ENCODE measurements around the gene REX1BD.
A peak's percentile ranks its signal among the peaks of the same experiment; 100 is the strongest.
"Not testable (repeated sequence)": the region's sequence is repeated elsewhere in the genome, so short reads cannot be mapped to it uniquely, and the experiment has no call there.

REX1BD gene

DNA sequence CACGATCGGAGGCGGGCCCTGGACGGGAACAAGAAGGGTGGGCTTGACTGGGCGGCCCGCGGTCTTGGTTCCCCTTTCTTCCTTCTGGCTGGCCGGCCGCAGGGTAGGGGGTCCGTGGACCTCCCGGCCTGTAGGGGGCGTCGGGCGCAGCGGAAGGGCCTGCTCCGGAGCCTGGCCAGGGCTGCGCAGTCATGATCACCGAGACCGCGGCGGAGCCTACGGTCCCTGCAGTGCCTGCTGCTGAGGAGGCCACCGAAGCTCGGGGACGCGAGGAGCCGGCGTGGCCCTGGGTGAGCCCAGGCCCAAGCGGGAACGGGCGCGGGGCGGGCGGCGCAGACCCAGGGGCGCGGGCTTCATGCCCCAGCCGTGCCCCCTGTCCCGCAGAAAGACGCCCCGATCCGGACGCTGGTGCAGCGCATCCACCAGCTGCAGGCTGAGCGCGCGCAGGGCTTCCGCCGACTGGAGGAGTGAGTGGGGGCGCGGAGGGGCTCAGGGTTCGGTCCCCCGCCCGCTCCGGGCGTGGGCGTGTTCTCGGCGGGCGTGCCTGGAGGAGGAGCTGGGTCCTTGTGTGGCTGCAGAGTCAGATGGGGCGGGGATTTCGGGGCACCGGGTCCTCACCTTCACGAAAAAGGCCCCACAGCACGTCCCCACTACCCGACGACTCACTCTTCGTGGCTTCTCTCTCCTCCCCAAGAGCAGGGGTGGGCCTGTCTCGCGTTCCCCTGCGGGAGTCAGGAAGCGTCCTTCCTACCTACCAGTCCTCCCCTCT, at the start of gene REX1BD:
Gene REX1BD (plus strand): TSS at position 188 of the 769 bp plus-strand sequence. CDS start 4 bp downstream, at position 192.
- no peak for DNase-seq

DNA sequence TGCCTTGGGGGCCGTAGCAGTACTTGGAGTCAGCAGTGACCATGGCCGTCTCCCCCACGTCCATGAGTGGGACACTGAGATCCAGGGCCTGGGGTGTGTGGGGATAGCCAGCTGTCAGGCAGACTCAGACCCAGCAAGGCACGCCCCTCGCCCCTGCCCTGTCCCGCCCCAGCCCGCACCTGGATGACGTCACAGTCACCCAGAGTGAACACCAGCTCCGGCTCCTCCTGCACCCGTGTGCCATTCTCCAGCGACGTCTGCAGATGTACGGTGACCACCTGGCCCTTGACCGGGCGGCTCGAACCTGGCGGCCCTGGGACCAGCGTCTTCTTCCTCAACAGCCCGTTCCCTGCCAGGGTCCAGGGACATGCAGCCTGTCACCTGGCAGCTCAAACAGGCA, 49.2 kb upstream of the REX1BD start:
- DNase-seq, result no peak

DNA sequence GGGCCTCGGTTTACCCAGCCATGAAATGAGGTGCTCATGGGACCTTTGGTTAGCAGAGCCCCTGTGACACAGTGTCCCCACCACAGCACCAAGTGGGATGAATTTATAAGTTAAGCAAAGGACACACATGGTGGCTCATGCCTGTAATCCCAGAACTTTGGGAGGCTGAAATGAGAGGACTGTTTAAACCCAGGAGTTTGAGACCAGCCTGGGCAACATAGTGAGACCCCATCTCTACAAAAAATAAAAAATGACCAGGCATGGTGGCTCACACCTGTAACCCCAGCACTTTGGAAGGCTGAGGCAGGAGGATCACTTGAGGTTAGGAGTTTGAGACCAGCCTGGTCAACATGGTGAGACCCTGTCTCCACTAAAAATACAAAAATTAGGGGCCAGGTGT, 48.4 kb upstream of the REX1BD start:
- DNase-seq, result not testable (repeated sequence)

DNA sequence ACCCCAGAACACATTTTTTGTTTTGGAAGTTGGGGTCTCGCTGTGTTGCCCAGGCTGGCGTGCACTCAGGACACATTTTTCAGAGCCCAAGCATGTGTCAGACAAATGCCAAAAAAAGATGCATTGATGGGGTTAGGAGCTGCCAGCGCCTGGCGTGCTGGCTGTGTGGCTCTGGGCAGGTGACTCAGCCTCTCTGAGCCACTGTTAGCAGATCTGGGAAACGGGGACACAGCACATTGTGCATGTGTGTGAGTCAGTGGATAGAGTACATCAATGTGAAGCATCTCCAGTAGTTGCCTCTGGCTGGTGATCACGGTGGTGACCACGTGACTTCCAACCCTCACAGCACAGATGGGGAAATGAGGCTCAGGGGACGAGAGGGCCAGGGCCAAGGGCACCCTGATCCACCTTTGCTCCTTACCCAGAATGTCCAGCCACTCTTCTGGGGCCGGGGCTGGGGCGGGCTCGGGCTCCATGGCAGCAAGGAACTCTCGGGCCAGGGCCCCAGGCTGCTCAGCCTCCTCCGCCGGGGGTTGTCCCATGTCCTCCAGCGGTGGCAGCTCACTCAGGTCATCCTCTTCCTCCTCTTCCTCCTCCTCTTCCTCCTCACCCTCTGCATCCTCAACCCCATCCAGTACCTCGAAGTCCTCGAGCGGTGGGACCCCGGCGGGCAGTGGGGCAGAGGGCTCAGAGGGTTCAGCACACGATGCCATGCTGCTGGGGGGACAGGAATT, 47.2 kb upstream of the REX1BD start:
- no peak for DNase-seq

DNA sequence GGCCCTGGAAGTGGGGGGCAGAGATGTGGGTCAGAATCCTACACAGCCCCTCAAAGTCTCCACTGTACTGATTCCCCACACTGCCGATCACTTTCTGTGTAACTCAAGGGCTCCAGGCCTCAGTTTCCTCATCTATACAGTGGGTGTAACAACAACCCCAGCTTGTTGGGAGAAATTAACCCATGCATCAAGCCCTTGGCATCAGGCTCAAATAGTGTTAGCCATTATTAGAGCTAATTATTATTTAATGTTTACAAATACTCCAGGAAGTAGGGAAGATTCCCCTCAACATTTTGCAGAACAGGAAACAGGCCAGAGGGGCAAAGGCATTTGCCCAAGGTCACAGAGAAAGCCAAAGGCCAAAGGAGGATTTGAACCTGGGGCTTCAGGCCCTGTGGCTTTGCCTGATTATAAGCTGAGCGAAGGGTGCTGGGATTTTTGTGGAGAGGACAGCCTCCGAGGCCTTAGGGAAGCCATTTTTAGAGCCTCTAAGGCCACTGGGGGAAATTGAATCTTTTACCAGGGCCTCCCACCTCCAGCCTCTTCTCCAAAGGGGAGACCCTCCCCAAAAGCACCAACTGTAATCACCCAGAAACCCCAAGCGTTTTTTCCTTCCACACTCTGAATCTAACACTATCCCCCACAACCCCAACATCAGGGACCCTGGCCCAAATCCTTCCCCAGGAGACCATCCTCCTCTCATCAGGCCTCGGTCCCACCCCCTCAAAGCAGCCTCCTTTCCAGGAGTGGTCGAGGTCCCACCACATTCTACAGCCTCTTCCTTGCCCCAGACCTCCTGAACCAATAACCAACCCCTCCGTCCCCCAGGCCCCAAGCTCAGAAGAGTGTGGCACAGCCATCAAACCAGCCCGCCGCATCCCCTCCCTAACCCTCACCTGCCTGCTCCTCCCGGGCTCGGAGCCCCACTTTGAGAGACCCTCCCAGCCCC, 46.3 kb upstream of the REX1BD start:
- no peak for DNase-seq

DNA sequence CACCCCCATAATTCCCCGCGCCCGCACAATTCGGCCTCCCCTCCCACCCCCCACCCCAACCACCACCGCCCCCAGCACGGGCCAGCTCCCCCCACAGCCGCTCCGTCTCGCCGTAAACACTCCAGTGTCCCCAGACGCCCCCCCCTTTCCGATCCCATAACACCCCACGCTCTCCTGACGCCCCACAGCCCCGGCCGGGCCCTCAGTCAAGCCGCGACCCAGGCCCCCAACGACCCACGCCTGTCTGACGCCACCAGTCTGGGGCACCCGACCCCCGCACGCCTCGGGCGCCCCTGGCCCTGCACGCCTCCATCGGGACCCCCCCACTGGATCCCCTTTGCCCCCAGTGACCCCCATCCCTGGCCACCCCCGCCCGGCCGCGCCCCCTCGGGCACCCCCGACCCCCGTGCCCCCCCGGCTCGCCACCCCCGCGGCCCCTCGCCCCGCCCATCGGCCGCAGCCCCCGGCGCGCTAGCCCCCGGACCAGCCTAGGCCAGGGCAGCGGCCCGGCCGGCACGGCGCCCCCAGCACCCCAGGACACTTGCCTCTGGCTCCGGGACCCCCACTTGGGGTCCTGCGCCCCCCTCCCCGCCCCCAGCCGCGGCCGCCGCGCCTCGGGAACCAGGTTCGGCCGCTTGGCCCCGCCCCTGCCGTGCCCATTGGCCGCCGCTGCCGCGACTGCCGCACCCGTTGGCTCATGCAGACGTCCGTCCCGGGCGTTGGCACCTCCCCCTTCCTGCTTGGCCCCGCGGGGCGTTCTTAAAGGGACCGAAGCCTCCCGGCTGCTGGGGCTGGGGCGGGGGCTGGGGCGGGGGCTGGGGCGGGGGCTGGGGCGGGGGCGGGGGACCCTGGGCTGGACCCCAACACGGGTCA, 45.4 kb upstream of the REX1BD start, which contains the start of gene FKBP8:
Gene FKBP8 (minus strand): TSS at position 633 of the 873 bp plus-strand sequence. CDS start 1,603 bp downstream, outside the sequence.
- peak; percentile 27 for DNase-seq

DNA sequence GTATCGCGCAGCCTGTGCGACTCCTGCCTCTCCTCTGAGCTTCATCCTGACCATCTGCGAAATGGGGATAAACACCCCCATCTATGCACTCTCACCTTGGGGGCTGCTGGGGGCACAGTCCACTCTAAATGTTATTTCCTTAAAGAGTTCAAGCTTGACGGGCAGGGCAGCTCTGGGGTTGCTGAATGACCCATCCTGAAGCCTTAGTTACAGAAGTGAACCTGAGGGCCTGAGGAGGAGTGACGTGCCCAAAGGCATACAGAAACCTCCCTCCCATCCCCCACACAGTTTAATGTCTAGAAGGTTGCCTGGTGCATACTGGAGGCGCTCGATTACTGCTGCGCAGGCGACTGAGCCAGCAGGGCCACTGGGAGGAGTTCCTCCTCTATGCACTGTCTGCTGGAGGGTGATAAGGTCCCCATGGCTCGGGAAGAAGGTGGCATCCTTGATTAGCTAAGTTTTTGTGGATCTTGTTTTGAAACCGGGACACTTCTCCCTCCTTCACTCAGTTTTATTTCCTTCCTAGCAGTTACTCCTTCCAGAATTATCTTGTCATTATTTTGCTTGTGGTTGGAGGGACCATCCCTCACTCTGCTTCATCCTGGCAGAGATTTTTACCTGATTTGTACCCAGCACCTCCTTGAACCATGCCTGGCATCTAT, 44.7 kb upstream of the REX1BD start:
- DNase-seq, result peak; percentile 48

DNA sequence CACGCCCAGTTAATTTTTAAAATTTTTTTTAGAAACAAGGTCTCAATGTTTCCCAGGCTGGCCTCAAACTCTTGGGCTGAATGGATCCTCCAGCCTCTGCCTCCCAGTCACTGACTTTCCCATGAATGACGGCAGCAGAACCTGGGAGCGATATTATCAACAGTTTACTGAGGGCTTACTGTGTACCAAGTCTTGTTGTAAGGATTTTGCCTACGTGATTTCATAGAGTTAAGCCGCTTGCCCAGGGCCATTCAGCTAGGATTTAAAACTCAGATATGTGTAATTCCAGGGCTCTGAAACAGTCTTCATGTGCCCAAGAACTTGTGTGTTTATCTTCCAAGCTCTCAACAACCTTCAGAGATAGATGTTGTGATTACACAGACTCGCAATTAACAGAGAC, 37.0 kb upstream of the REX1BD start:
- no peak for DNase-seq

DNA sequence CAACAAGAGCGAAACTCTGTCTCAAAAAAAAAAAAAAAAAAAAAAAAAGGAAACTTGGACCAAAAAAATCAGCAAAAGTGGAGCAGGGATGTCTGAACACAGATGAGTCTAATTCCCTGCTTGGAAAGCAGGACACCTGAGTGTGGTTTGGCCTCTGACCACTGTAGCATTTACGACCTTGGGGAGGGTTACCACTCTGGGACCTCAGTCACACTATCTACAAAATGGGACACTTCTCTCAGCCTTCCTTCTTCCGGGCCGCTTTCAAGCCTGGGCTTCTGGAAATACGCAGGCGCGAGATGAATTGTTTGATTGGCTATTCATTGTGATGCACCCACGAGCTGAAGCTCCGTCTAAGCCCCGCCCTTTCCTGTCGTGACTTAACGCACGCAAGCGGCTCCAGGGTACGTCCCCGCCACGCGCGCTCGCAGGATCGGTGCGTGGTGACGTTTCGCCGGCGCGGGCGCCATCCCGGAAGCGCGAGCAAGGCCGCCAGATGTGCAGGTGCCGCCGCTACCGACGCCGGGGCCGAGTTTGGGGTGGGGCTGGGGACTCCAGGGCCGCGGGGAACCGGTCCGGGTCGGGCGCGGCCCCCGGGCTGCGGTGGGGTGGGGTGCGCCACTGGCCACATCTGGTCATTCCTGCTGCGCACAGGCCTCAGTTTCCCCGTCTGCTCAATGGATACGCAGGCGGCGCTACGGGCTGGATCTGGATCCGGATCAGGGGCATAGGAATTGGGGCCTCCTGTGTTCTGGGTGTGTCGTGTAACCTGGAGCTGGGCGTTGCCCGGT, 31.0 kb upstream of the REX1BD start, which contains the start of gene KXD1:
Gene KXD1 (plus strand): TSS at position 460 of the 791 bp plus-strand sequence. CDS start 4,187 bp downstream, outside the sequence.
- DNase-seq, result peak; percentile 93

DNA sequence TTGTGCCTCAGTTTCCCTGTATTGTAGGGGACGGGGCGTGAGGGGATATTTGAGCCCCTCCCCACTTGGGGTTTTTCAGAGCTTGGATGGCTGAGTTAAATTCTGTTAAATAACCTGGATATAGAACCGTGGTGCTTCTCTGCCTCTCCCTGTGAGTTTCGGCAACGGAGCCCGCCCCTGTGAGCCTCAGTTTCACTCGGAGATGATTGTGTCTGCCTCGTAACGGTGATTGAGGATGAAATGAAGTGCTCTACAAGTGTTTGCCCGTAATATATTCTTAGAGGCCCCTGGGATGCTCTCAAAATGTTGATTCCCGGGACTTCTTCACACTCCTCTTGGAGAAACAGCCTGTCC, 30.4 kb upstream of the REX1BD start:
- DNase-seq, result no peak

DNA sequence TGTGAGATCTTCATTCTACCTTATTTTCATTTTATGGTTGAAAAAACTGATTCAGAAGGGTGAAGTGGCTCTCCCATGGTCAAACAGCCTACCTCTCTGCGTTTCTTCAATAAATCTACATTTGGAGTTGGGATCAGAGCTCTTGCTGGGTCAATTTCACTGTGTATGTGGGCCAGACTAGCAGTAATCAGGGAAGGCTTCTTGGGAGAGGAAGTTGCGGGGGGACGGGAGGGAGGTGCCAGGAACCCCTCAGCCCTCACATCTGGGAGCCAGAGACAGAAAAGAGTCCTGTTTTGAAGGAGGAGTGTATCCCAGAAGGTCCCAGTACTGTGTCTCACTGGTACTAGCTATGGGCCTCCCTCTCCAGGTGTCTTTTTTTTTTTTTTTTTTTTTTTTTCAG, 30.0 kb upstream of the REX1BD start:
- DNase-seq, result no peak

DNA sequence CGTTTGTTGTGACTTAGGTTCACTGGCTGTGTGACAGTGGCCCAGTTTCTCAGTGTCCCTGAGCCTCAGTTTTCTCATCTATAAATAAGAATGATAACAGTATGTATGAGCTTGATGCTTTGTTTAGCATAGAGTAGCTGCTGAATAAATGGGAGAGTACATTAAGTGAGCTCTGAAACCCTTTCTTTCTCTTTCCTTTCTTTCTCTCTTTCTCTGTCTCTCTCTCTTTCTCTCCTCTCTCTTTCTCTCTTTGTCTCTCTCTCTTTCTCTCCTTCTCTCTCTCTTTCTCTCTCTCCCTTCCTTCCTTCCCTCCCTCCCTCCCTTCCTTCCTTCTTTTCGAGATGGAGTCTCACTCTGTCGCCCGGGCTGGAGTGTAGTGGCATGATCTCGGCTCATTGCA, 28.9 kb upstream of the REX1BD start:
- no peak for DNase-seq

DNA sequence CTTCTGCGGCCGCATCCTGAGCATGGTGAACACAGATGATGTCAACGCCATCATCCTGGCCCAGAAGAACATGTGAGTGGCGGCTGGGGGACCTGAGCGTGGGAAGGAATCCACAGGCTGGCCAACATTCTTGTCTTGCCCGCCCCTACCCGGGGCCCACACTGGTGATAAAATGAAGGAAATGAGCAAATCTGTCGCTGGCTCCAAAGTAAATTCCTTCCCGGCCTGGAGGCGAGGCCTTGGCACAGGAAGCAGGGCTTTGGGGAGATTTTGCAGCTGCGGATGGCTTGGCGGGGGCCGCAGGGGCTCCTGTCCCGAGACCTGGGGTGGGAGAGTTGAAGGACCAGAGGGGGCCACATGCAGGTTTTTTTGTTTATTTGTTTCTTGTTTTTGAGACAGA, 26.5 kb upstream of the REX1BD start:
- DNase-seq, result no peak

DNA sequence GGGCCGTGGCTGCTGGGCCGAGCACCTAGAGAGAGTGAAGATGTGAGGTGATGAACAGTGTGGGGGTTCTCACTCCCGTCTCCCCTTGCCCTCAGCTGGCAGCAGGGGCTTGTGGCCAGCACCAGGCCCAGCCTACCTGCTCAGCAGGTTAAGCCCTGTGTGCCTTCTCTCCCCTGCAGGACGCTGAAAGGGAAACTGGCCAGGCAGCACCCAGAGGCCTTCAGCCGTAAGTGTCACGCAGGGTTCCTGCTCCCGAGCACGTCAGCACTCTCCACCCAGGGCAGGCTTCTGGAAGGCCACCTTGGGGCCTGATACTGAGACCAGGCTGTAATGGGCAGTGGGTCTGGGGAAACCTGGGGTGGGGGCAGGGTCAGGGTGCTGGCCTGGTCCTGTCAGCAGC, 21.6 kb upstream of the REX1BD start:
- no peak for DNase-seq

DNA sequence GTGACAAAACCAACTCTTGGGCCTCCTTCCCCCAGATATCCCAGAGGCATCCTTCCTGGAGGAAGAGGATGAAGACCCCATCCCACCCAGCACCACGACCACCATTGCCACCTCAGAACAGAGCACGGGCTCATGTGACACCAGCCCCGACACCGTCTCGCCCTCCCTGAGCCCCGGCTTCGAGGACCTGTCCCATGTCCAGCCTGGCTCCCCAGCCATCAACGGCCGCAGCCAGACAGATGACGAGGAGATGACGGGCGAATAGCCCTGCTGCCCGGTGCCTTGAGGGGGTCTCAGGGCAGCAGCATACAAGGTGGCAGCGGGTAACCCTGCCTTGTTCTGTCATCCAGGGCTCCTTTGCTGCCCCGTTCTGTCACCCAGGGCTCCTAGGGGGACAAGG, 20.2 kb upstream of the REX1BD start:
- no peak for DNase-seq

DNA sequence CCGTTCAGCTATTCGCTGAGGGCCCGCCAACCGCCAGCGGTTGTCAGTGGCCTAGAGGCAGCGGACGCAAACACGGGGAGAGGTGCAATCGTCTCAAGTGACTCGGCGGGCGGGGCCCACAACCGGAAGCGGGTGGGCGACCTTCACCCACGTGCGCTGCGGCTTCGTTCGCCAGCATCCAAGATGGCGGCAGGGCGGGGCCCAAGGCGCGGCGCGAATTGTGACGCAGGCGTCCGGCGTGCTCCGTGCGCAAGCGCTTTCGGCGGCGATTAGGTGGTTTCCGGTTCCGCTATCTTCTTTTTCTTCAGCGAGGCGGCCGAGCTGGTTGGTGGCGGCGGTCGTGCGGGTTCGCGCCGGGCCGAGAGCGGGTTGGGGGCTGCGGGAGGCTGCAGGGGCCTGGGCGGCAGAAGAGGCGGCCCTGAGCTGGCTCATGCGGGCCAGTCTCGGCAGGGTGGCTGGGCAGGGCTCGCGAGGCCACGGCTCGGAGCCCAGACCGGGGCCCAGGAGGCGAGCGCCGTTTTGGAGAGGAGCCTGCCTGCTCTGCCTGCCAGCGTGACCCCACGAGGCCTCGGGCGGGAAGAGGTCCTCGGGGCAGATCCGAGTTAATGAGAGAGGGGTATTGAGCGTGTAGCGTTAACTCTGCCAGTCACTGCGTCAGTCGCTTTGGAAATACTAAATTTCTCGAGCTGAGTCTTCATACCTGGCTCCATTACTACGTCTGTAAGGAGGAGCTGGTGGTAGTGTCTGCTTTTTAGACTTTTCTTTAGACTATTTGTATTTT, 16.8 kb upstream of the REX1BD start, which contains the start of gene UBA52:
Gene UBA52 (plus strand): TSS at position 294 of the 781 bp plus-strand sequence. CDS start 1,444 bp downstream, outside the sequence.
- peak; percentile 82 for DNase-seq

DNA sequence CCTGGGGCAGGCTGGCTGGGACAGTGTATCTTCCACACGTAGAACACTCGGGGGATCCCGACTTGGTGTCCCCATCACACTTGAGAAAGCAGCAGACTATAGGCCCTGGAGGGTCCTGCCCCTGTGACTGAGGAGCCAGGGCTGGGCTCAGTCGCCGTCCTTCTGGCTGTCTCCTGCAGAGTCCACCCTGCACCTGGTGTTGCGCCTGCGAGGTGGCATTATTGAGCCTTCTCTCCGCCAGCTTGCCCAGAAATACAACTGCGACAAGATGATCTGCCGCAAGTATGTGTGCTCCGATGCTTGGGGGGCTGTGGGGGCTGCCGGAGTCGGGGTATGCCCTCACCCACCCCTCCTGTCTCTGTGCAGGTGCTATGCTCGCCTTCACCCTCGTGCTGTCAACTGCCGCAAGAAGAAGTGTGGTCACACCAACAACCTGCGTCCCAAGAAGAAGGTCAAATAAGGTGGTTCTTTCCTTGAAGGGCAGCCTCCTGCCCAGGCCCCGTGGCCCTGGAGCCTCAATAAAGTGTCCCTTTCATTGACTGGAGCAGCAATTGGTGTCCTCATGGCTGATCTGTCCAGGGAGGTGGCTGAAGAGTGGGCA, 13.8 kb upstream of the REX1BD start:
- no peak for DNase-seq

DNA sequence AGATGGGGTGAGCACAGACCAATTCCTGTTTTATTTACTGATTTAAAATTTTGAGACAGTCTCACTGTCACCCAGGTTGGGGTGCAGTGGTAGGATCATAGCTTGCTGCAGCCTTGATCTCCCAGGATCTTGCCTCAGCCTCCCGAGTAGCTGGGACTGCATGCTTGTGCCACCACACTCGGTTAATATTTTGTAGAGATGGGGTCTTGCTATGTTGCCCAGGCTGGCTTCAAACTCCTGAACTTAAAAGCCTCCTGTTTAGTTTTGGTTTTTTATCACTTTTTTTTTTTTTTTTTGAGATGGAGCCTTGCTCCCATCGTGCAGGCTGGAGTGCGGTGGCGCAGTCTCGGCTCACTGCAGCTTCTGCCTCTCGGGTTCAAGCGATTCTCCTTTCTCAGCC, 12.2 kb upstream of the REX1BD start:
- DNase-seq, result no peak

DNA sequence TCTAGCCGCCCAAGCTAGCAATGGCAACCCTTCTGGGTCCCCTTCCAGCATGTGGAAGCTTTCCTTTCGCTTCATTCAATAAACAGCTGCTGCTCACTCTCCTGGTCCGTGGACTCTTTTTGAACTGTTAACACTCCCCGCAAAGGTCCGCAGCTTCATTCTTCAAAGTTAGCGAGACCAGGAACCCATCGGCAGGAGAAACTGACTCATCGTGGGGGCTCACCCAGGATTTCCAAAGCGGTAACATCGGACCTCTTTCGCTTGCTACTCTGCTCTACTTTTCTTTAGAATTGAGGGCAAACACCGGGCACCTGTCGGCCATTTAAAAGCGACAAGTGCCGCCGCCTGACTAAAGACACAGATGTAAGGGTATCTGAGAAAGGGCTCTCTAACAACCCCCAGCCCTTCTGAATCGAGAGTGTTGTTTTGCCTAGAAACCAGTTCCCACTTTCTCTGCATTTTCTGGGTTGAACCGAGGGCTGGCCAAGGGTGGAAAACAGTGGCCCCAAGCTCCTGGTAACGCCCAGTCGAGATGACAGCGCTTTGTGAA, 11.2 kb upstream of the REX1BD start:
- no peak for DNase-seq

Measured in NCI-H1436 treated with DMSO at 0.1 percent for 48 hours (cell line).